ENCODE measurements around the gene OTOR.

Gene OTOR

GRCh38 chr20:16777126-16777525, 29.0 kb downstream of the OTOR start:
- TF ChIP-seq EZH2 (optimal IDR thresholded peaks at IDR 0.05; ENCODE audit: low read depth, low read length) (no peak), EZH2phosphoT487 (IDR thresholded peaks at IDR 0.05; ENCODE audit: low read length) (no peak)
- TF ChIP-seq, protein P1, sequence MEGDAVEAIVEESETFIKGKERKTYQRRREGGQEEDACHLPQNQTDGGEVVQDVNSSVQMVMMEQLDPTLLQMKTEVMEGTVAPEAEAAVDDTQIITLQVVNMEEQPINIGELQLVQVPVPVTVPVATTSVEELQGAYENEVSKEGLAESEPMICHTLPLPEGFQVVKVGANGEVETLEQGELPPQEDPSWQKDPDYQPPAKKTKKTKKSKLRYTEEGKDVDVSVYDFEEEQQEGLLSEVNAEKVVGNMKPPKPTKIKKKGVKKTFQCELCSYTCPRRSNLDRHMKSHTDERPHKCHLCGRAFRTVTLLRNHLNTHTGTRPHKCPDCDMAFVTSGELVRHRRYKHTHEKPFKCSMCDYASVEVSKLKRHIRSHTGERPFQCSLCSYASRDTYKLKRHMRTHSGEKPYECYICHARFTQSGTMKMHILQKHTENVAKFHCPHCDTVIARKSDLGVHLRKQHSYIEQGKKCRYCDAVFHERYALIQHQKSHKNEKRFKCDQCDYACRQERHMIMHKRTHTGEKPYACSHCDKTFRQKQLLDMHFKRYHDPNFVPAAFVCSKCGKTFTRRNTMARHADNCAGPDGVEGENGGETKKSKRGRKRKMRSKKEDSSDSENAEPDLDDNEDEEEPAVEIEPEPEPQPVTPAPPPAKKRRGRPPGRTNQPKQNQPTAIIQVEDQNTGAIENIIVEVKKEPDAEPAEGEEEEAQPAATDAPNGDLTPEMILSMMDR (IDR thresholded peaks at IDR 0.05; ENCODE audit: low read length): no peak
- Histone ChIP-seq H2AFZ (ENCODE audit: low read length) (no peak overlapping the region), H3K4me1 (ENCODE audit: low read length) (no peaks in the 10 kb centered on the region), H3K27me3 (replicated peaks; ENCODE audit: insufficient read depth, low read length) (no peaks in the 10 kb centered on the region), H3K9me2 (replicated peaks; ENCODE audit: insufficient read depth, low read length) (no peaks in the 10 kb centered on the region), H3K27ac (ENCODE audit: low read length) (no peak overlapping the region), H3F3A (ENCODE audit: insufficient read depth, low read length) (no peaks in the 10 kb centered on the region), H3K9ac (ENCODE audit: low read length) (no peak overlapping the region), H3K79me2 (ENCODE audit: low read length) (no peaks in the 10 kb centered on the region), H3K9me3 (replicated peaks; ENCODE audit: insufficient read depth, low read length) (no peaks in the 10 kb centered on the region), H3K4me3 (ENCODE audit: low read length) (no peak overlapping the region), H3K4me2 (ENCODE audit: low read depth, low read length) (no peak overlapping the region), H3K36me3 (replicated peaks; ENCODE audit: insufficient read depth, low read length) (no peaks in the 10 kb centered on the region), H4K20me1 (ENCODE audit: insufficient read depth, low read length) (no peaks in the 10 kb centered on the region)
- no peak for DNase-seq

DNA sequence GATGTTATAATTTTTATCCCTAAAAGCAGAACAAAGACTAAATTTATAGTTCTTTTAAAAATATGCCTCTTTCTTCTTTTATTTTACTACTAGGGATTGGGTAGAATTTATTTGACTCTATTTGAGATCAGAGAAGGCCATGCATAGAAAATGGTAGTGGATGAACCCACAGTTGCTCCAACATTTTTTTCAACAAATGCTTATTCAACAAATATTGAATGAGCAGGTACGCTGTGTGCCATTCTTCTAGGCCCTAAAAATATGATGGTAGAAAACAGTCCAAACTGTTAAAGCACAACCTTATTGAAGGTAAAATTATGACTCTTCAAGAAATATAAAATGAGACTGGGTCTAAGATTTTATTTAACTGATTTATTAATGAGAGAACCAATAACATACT, 30.0 kb downstream of the OTOR start:
- Histone ChIP-seq H3K4me3 (ENCODE audit: low read length) (no peak overlapping the region), H3K27ac (ENCODE audit: low read length) (no peak overlapping the region), H2AFZ (ENCODE audit: low read length) (no peak overlapping the region), H3K9ac (ENCODE audit: low read length) (no peak overlapping the region), H3K9me3 (replicated peaks; ENCODE audit: insufficient read depth, low read length) (no peaks in the 10 kb centered on the region), H4K20me1 (ENCODE audit: insufficient read depth, low read length) (no peaks in the 10 kb centered on the region), H3F3A (ENCODE audit: insufficient read depth, low read length) (no peaks in the 10 kb centered on the region), H3K4me2 (ENCODE audit: low read depth, low read length) (no peak overlapping the region), H3K9me2 (replicated peaks; ENCODE audit: insufficient read depth, low read length) (no peaks in the 10 kb centered on the region), H3K79me2 (ENCODE audit: low read length) (no peaks in the 10 kb centered on the region), H3K4me1 (ENCODE audit: low read length) (no peaks in the 10 kb centered on the region), H3K27me3 (replicated peaks; ENCODE audit: insufficient read depth, low read length) (no peaks in the 10 kb centered on the region), H3K36me3 (replicated peaks; ENCODE audit: insufficient read depth, low read length) (no peaks in the 10 kb centered on the region)
- DNase-seq: no peak
- TF ChIP-seq EZH2phosphoT487 (IDR thresholded peaks at IDR 0.05; ENCODE audit: low read length) (no peak), EZH2 (optimal IDR thresholded peaks at IDR 0.05; ENCODE audit: low read depth, low read length) (no peak)
- TF ChIP-seq, protein P1 (IDR thresholded peaks at IDR 0.05; ENCODE audit: low read length): no peak

DNA sequence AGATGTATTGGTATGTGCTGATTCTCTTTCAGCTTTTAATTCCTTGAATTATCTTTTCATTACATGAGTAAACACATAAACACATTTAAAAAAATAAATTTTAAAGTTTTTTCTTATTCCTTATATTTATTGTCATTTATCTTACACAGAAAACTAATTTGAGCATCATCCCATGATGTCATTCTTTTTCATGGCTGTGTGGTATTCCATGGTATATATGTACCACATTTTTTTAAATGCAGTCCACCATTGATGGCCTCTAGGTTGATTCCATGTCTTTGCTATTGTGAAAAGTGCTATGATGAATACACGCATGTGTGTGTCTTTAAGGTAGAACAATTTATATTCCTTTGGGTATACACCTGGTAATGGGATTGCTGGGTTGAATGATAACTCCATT, 33.3 kb downstream of the OTOR start:
- H3F3A ChIP-seq (ENCODE audit: insufficient read depth, low read length): no peaks in the 10 kb centered on the region

More for the DNA sequence above, 33.3 kb downstream of the OTOR start:
- Histone ChIP-seq H3K4me3 (ENCODE audit: low read length) (no peak overlapping the region), H3K9me2 (replicated peaks; ENCODE audit: insufficient read depth, low read length) (no peaks in the 10 kb centered on the region), H3K4me1 (ENCODE audit: low read length) (no peaks in the 10 kb centered on the region), H3K27me3 (replicated peaks; ENCODE audit: insufficient read depth, low read length) (no peaks in the 10 kb centered on the region), H3K79me2 (ENCODE audit: low read length) (no peaks in the 10 kb centered on the region), H3K4me2 (ENCODE audit: low read depth, low read length) (no peak overlapping the region), H3K27ac (ENCODE audit: low read length) (no peak overlapping the region), H4K20me1 (ENCODE audit: insufficient read depth, low read length) (no peaks in the 10 kb centered on the region), H3K36me3 (replicated peaks; ENCODE audit: insufficient read depth, low read length) (no peaks in the 10 kb centered on the region), H3K9ac (ENCODE audit: low read length) (no peak overlapping the region), H3K9me3 (replicated peaks; ENCODE audit: insufficient read depth, low read length) (no peaks in the 10 kb centered on the region), H2AFZ (ENCODE audit: low read length) (no peak overlapping the region)
- no peak for DNase-seq
- TF ChIP-seq, protein P1 (IDR thresholded peaks at IDR 0.05; ENCODE audit: low read length): no peak
- TF ChIP-seq EZH2 (optimal IDR thresholded peaks at IDR 0.05; ENCODE audit: low read depth, low read length) (no peak), EZH2phosphoT487 (IDR thresholded peaks at IDR 0.05; ENCODE audit: low read length) (no peak)

Data from MM.1S (cell line).